C4-2B (cell line): ENCODE measurements around the gene TLE2.

ENCODE experiments used
- ZFX ChIP-seq: fragments of 450-650 bp; IDR thresholded peaks from 2 replicates; pipeline ENCODE4 v1.6.1; 2017
- TF ChIP-seq, protein P1 (sequence below): fragments of 450-650 bp; conservative IDR thresholded peaks from 2 replicates; pipeline ENCODE4 v1.5.1; 2017; ENCODE audit warnings: mild to moderate bottlenecking

DNA sequence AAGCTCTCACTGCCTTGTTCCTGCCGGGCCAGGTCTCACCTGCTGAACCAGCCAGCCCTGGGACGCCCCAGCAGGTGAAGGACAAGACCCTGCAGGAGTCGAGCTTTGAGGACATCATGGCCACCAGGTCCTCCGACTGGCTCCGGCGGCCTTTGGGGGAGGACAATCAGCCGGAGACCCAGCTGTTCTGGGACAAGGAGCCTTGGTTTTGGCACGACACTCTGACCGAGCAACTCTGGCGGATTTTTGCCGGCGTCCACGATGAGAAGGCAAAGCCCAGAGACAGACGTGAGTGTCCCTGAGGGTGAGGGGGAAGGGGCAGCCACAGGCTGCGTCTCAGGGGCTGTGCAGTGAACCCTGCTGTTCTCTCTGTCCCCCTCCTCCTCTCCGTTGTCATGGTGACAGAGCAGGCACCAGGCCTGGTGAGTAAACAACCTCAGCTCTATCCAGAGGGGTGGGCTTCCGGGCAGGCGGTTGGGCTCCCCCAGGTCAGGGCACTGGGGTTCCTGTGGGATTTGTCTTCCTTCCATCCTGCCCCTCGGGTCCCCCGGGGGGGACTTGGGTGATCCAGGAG, 42.0 kb downstream of the TLE2 start:
- TF ChIP-seq, protein P1, sequence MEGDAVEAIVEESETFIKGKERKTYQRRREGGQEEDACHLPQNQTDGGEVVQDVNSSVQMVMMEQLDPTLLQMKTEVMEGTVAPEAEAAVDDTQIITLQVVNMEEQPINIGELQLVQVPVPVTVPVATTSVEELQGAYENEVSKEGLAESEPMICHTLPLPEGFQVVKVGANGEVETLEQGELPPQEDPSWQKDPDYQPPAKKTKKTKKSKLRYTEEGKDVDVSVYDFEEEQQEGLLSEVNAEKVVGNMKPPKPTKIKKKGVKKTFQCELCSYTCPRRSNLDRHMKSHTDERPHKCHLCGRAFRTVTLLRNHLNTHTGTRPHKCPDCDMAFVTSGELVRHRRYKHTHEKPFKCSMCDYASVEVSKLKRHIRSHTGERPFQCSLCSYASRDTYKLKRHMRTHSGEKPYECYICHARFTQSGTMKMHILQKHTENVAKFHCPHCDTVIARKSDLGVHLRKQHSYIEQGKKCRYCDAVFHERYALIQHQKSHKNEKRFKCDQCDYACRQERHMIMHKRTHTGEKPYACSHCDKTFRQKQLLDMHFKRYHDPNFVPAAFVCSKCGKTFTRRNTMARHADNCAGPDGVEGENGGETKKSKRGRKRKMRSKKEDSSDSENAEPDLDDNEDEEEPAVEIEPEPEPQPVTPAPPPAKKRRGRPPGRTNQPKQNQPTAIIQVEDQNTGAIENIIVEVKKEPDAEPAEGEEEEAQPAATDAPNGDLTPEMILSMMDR: no peak
- TF ChIP-seq ZFX: no peak
